Non-pigmented ciliary epithelial cell (primary cell): ENCODE measurements around the gene PSMG4.

Experiments
- DNase-seq: peaks from one replicate; pipeline ENCODE4 v3.0.0-alpha.2; 2010; ENCODE audit warnings: low read depth

Gene PSMG4

DNA sequence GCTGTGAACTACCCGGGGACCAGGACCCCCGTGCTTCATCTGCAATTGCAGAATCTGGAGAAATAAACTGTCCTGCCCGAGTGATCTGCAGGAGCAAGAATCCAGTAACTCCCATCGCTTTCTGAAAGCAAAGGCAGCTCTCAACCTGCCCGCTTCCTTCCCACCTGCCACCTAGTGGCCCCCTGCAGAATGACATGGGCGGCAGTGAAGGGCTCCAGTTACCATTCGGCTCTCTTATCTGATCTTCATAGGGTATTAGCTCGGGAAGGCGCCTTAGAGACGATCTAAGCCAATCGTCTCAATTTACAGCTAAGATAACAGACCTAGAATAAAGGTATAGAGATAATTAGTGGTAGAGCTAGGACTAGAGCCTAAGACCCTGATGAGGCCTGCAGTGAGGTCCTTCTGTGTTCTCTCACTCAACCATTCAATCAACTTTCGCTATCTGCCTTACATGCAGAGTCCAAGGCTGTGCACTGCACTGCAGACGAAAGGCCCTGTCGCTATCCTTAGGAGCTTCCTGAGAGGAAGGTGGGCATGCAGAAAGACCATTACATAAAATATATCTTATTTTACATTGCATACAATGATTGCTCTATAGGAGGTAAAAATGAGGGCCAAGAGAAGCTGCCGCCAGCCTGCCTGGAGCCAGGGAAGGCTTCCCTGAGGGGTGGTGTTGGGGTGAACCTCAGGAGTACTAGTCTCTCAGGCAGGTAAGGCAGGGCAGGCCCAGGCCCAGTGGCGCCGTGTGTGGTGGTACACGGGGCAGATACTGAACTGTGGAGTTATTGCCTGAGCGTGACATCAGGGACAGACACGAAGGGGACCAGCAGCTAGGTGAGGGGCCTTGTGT is 7.1 kb upstream of the PSMG4 start:
- DNase-seq: no peak

DNA sequence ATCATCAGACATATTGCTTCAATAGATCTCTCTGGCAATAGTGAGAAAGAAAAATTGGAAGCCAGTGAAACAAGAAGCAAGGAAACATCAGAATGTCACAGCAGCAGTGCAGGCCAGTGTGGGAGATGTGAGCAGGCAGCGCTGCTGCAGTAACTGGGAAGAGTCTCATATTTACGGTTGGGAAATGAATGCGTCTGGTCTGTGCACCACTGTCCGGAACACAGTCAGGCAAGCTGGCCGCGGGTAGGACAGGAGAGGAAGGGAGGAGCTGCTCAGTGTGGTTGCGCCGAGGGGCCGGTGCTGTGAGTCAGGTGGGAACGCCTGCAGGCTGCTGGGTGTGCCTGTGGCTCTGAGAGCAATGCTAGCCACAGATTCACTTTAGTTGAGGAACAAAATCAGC is 6.4 kb upstream of the PSMG4 start:
- DNase-seq: no peak

DNA sequence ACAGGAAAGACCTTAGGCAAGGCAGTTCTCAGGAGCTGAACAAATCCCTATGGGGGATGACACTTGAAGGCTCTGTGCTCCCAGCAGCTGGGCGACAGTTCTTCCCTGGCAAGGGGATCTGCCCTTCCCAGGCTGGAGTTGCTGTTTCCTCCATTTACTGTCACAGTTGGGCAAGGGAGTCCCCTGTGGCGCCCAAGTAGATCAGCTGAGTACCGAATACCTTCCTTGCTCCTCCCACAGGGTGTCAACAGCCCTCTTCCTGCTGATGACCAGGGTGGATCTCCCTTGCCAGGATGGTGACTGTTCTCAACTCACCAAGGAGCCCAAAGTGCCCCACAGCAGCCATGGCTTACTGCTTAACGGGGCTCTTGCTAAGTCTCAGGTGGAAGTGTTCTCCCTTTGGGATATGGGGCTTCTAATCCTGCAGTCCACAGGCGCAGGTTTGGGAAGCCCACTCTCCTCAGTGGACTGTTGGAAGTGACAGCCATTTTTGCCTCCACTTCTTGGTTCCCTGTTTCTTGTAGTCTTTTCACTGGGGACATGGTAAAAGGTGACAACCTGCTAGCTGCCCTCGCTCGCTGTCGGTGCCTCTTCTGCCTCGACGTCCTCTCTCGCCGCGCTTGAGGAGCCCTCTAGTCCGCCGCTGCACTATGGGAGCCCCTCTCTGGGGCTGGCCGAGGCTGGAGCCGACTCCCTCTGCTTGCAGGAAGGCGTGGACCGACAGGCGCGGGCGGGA is 5.7 kb upstream of the PSMG4 start:
- DNase-seq: no peak

DNA sequence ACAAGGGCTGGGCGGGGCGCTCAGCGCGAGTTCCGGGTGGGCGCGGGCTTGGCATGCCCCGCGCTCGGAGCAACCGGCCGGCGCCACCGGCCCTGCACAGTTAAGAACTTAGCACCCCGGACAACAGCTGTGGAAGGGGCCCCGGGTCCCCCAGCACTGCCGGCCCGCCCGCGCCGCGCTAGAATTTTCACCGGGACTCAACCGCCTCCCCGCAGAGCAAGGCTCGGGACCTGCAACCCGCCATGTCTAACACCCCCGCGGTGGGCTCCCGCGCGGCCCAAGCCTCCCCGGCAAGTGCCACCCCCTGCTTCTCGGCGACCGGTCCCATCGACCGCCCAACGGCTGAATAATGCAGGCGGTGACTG is 5.2 kb upstream of the PSMG4 start:
- DNase-seq: no peak

DNA sequence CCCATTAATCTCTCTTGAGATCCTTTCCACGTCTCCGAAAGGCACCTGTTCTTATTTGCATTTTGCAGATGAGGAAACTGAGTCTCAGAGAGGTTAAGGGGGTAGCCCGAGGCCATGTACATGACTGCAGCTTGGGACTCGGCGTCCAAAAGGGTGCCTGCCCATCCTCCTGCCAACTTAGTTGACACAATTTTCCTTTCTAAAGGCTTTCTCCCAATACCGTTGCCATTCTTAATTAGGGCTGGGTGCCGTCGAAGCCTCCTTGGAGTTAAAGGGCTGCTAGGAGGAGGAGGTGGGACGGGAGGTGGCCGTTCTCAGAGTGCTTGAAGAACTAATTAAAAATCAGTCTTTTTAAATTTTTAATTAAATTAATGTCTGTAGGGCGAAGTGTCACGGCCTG is 546 bp upstream of the PSMG4 start:
- DNase-seq: no peak

DNA sequence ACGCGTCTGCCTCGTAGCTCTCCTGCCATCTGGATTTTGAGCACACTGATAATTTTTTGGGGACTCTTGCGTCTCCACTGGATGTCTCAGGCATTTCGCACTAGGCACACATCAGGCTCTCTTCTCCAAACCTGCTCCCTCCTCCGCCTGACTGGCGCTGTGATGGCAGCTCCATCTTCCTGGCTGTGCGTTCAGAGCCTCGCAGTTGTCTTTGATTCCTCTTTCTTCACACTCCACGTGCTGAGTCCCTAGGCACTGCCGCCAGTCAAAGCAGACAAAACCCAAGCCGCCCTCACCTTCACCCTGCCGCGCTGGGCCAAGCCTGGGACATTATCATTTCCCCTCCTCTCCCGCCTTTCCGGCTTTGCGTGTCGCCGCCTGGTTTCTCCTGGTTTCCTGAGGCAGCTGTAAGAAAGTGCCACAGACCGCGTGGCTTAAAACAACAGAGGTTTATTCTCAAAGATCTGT is 778 bp downstream of the PSMG4 start:
- no peak for DNase-seq

DNA sequence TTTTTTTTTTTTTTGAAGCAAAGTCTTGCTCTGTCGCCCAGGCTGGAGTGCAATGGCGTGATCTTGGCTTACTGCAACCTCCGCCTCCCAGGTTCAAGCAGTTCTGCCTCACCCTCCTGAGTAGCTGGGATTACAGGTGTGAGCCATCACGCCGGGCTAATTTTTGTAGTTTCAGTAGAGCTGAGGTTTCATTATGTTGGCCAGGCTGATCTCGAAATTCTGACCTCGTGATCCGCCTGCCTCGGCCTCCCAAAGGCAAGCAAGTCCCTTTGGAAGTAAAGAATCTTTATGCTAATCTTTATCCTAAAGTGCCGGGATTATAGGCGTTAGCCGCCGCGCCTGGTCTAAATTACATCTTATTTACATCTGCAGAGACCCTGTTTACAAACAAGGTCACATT is 1.5 kb downstream of the PSMG4 start:
- no peak for DNase-seq

DNA sequence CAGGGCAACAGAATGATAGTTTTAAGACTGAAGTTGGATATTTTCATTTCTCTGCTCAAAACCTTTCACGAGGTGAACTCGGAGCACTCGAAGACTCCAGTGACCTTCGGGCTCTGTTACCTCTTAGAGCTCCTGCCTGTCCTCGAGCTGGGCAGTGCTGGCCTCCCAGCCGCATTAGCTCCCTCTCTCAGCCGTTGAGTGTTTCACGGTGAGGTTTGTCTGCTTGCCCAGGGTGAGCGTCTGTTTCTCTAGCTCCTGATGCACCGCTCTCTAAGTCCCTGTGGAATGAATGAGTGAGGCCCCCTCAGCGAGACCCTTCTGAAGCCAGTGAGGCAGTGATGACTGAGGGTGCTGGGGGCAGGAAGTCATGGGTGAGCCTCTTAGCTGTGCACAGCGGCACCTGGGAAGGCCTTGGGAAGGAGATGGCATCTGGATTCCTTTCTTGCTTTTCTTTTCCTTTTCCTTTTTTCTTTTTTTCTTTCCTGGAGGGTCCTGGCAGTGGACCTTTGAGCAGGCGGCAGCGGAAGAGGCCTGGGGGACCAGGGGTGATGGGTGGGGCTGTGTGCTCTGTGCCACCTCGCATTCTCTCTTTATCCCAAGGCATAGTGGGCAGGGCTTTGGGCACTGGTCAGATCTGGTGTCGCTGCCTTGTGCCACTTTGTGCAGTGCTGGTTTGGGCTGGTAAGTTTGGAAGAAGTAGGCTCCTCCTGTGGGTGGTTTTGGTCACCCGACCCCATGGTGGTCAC is 2.2 kb downstream of the PSMG4 start:
- no peak for DNase-seq

DNA sequence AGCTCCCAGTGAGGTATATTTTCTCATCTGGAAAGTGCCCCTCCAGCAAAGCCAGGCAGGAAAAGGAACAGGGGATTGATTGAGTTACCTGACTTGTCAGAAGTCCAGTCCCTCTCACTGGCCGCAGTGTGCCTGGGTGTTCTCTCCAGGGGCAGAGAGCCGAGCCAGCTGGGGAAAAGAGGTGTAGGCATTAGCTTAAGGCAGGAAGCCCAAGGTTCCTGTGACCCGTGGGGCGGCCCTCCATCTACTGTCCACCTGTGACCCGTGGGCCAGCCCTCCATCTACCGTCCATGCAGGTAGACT is 2.7 kb downstream of the PSMG4 start:
- no peak for DNase-seq

DNA sequence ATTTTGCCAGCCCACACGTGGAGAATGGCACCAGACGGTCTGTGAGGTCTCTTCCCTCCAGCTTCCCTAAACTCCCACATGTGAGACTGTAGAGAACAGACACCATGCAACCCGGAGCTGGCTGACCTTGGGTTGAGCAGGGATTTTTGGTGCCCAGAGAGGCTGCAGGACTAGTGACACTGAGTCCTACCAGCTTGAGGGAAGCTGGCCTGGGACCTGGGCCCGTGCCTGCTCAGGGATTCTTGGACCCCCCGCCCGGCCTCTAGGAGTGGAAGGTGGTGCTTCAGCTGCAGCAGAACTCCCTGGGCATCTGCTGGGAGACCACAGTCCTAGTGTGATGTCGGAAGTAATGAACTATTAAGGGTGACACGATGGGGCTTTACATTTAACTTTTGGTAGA is 3.2 kb downstream of the PSMG4 start:
- no peak for DNase-seq

DNA sequence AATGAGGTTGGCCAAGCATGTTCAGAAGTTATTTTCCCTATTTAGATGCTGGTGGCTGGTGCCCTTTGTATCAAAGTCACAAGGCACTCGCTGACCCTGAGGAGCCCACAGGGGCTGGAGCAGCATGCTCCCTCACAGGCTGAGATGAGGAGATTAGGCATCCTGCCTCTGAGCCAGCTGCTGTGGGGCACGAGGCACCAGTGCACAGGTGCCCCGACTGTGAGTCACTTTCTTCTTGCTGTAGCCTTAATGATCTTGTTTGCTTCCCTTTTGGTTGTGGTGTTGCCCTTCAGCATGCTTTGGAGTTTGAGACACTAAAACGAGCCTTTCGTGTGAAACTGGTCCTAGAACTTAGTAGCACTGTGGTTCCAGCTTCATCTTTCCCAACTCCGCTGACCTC is 4.3 kb downstream of the PSMG4 start:
- no peak for DNase-seq

DNA sequence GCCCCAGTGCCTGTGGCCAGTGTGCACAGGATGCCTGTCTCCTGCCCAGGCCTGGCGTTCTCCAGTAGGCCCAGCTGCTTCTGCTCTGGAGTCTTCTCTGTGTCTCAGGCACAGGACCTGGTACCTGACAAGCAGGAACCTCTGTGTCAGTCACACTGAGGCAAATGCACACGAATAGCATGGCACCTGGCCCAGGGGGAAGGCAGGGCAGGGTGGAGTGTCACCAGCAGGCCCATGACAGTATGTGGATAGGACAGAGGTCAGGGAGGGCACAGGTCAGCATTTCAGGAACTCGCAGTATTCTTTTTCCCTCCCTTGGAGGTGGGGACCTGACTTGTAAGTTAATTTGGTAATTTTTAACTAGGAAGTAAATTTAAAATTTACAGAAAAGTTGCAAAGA is 5.6 kb downstream of the PSMG4 start:
- no peak for DNase-seq

DNA sequence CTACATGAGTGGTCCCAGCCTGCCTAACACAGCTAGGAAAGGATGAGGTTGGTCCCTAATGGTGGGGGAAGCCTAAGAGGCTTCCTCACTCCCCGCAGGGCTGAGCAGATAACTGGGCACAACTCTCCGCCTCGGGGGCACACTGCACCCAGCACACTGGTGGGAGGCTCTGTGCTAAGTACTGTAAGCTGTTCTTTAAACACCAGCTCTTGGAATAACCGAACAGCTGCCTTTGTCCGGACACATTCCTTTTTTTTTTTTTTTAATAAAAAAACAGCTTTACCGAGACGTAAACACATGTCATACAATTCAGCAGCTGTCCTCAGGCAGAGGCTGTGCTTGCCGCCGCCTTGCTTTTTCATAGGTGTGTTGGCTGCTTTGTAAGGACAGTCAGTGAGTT is 6.9 kb downstream of the PSMG4 start:
- DNase-seq: no peak

DNA sequence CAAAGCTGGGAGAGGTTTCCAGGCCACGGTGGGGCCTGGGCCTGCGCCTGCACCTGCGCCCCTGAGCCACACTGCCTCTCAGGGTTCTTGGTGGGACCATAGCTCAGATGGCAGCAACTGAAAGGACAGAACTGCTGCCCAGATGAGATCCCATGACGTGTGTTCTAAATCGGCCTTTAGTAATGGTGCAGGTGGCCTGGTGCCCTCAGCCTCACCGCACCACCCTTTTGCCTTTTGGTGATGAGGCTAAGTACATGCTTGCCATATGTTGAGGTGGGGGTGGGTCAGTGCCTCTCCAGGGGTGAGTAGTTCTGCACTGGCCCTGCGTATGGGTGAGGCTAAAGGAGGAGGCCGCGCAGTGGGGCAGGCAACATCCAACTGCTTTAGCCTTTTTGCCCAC is 7.4 kb downstream of the PSMG4 start:
- no peak for DNase-seq

DNA sequence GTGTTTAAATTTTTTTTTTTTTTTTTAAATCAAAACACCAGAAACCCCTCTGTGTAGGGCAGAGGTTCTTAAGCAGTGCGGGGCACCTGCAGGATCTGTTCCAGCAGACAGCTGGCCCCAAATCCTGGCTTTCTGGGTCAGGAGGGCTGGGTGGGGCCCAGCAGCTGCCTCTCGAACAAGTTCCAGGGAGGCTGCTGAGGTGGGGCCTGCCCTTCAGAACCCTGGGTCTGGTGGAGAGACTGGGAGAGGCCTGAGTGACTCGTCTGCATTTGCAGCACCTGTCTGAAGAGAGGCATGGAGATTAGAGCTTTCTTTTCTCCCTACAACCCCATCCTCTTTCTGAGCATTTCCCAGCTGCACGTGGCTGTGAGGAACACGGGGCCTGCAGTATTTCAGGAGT is 8.4 kb downstream of the PSMG4 start:
- DNase-seq: no peak

DNA sequence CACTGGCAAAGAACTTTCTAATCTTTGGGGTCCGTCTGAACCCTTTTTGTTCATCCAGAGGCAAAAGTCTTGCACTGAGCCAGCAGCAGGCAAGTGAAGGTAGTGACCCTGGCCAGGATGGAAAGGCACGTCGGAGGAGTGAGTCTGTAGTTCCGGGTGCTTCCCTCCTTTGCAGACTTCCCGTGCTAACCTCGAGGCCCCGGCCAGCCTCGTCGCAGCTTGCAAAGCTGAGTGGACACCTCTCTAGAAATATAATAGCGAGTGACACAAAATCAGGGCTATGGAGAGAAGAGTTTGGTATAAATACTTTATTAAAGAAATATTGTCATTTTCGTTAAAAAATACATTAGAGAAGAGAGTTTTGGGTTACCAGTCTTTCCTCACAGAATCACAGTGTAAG is 9.9 kb downstream of the PSMG4 start:
- DNase-seq: no peak

DNA sequence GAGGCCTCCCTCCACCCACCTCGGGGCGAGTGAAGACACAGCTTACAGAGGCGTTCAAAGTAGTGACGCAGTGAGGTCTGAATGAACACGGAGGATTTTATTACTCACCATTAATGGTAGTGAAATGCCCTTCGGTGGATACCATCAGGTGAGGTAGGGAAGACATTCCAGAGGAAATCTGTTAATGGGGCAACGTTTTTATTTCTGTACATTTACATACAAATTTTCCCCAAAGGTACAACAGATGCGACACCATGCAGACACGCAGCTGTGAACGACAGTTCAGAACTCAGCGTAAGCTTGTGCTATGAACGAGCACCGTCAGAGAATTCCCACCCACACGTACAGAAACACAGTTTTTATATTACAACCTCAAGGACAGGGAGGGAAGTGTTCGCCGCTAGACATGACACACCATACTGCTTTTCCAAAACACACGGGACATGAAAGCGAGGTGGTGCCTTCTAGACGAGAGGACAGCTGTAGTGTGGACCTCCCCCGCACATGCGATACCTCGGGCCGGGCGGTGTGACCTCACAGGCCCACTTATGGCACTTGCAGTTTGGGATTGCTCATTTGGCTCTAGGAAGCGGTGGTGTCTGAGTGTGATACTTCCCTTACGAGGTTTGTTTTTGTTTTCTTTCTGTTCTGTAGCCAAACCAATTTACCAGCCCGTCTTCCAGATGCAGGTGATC is 10.7 kb downstream of the PSMG4 start:
- DNase-seq: no peak

DNA sequence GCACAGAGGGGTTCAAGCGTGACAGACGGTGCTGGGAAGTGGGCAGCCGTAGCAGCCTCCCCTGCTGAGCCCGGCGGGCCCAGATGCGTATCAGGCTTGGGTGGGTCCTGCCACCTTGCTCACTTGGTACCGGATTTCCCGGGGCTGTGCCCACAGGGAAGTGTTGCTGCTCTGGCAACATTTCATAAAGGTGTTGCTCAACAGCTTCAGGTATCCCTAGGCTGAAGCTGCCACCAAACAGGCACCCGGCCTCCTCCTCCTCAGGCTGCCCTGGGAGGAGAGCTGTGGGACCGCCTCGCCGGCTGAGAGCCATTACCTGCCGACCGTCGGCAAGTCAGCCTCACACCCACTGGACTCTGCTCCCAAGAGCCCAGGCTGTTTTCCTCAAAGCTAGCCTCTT is 11.5 kb downstream of the PSMG4 start:
- no peak for DNase-seq

DNA sequence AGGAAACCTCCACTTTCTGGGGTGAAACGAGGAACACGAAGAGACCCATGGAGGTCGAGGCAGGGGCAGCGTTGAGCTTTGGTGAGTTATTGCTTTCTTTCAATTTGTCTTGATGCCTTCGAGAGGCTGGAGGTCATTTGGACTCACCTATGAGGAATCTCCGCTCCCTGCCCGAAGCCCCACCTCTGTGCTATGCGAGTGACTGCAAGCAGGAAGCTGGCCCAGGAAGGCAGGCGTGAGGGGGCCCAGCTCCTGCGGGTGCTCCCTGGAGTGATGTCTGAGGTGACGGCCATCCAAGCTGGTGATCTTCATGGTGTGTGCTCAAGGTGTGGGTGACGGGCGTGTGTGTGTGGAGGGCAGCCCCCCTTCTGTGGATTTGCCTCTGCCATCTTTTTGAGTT is 13.0 kb downstream of the PSMG4 start:
- no peak for DNase-seq

DNA sequence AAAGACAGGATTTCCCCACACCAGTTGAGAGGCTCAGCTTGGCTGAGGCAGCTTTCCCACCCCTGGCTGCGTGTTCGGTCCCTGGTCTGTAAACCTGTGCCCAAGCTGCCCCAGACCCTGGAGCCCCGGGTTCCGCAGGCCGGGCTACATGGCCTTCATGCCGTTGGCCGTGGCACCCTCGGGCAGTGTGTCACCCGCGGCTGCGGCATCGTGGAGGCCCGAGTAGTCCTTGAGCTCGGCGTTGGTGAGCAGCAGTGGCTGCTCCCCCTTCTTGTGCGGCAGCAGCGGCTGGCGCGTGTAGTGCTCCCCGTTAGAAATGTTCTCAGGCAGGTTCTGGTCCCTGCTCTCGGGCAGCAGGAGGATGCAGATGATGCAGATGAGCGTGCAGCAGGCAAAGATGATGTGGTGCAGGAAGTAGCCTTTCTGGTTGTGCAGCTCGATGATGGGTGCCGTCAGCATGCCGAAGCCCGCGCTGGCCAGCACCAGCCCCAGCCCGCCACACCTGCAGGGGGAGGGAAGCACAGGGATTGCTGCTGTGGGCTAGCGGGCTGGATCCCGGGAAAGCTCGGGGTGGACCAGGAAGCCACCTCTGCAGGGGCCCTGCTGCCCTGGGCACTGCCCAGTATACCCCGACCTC is 14.3 kb downstream of the PSMG4 start:
- no peak for DNase-seq

DNA sequence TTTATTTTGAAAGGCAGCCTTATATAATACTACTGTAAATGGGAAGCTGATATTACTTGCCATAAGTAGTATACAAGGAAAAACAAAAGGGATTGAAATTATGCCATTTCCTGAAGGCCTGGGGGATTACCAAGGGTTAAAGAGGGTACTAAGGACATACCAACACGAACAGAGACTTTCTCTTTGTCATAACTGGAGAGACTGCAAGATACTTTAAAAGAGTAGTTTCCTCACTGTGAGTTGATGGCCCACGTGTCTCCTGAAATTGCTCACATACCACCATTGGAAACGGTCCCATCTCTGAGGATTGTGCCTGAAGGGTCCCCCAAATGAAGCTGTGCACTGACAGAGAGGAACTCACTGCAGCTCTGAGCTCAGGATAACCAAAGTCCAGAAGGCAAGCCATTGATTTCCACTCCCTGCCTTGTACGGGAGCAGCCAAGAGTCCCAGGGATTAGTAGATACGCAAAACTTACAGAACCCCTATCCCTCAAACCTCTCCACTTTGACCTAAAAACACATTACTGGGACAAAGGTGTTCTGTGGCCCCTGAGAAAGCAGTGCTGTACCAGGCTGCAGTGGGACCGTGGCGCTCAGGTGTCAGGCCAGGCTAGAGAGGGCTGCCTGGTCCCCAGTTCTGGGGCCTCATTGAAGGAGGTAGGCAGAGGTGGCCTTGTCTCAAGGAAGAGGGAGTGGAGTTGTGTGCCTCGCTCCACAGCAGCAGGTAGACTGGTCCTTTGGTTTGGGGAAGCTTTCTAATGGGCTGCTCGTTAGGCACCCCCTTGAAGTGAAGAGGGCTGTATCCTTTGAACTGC is 15.2 kb downstream of the PSMG4 start:
- DNase-seq: no peak
